CD14-positive monocyte (primary cell): Measurements from ENCODE around the gene FANCB. TPM values are rescaled to one million over a fixed set of nuclear protein-coding genes. Genes with fewer than 3 reads are reported as not detected.

Experiments
- DNase-seq, 3 donors: peaks; one replicate each; pipeline ENCODE4 v3.0.0-alpha.2; 2011 to 2022
- H2AFZ ChIP-seq: 2 replicates; pipeline ENCODE4 v1.6.0; 2012; ENCODE audit warnings: mild to moderate bottlenecking, low read depth, low read length, inconsistent platforms; ENCODE audit not compliant: insufficient read depth, poor library complexity, severe bottlenecking
- H3K27ac ChIP-seq, 2 donors: 1 replicate in 1 of 2; 2 replicates in 1 of 2; pipeline ENCODE4 v1.5.1; 2012 to 2013; ENCODE audit warnings: low read length in 2 of 2, control low read depth in 1 of 2, inconsistent platforms in 1 of 2, low read depth in 1 of 2, mild to moderate bottlenecking in 1 of 2
- H3K27me3 ChIP-seq, 2 donors: one replicate each; pipeline versions ENCODE4 v1.6.0 to v1.6.1; 2011 to 2013; ENCODE audit warnings: low read length in 2 of 2; ENCODE audit not compliant: control insufficient read depth in 2 of 2, insufficient read depth in 2 of 2
- H3K36me3 ChIP-seq, 2 donors: replicated peaks in 1 of 2; 1 replicate in 1 of 2; 2 replicates in 1 of 2; pipeline versions ENCODE4 v1.5.1 to v1.6.1; 2012 to 2013; ENCODE audit warnings: low read length in 2 of 2, control low read depth in 1 of 2, inconsistent platforms in 1 of 2, mild to moderate bottlenecking in 1 of 2; ENCODE audit not compliant: insufficient read depth in 2 of 2, control insufficient read depth in 1 of 2
- H3K4me1 ChIP-seq, 2 donors: 1 replicate in 1 of 2; 2 replicates in 1 of 2; pipeline versions ENCODE4 v1.5.1 to v1.6.1; 2012 to 2013; ENCODE audit warnings: low read length in 2 of 2, control low read depth in 1 of 2, inconsistent platforms in 1 of 2, mild to moderate bottlenecking in 1 of 2, moderate library complexity in 1 of 2; ENCODE audit not compliant: insufficient read depth in 2 of 2, control insufficient read depth in 1 of 2
- H3K4me2 ChIP-seq: replicated peaks from 2 replicates; pipeline ENCODE3; 2012; ENCODE audit warnings: low read length, moderate library complexity, mild to moderate bottlenecking; ENCODE audit not compliant: poor library complexity, severe bottlenecking; ENCODE audit errors: extremely low read depth
- H3K4me3 ChIP-seq, 3 experiments: fragments of 200-600 bp in 1 of 3; sonication (generic) in 1 of 3; replicated peaks in 1 of 3; 1 replicate in 2 of 3; 2 replicates in 1 of 3; pipeline ENCODE4 v1.5.1; 2011 to 2013; ENCODE audit warnings: low read length in 3 of 3, mild to moderate bottlenecking in 3 of 3, control low read depth in 2 of 3, low read depth in 2 of 3, inconsistent platforms in 1 of 3, moderate library complexity in 1 of 3
- H3K79me2 ChIP-seq: 2 replicates; pipeline ENCODE4 v1.6.0; 2012; ENCODE audit warnings: mild to moderate bottlenecking, control low read depth, inconsistent platforms, low read length, moderate library complexity; ENCODE audit not compliant: insufficient read depth
- H3K9ac ChIP-seq: 2 replicates; pipeline ENCODE4 v1.6.0; 2017; ENCODE audit warnings: low read length, mild to moderate bottlenecking; ENCODE audit not compliant: insufficient read depth, poor library complexity, severe bottlenecking
- H3K9me3 ChIP-seq, 2 donors: replicated peaks in 1 of 2; 1 replicate in 1 of 2; 2 replicates in 1 of 2; pipeline versions ENCODE4 v1.5.1 to v1.6.1; 2012 to 2013; ENCODE audit warnings: low read length in 2 of 2, control low read depth in 1 of 2; ENCODE audit not compliant: control insufficient read depth in 1 of 2, insufficient read depth in 1 of 2
- H4K20me1 ChIP-seq: 2 replicates; pipeline ENCODE4 v1.6.0; 2012; ENCODE audit warnings: mild to moderate bottlenecking, low read length, control low read depth, moderate library complexity; ENCODE audit not compliant: insufficient read depth
- H3K27ac Mint-ChIP-seq, 7 donors: one replicate each; pipeline ENCODE4 v1.8.0; 2020; ENCODE audit warnings: mild to moderate bottlenecking in 7 of 7, mixed read lengths in 7 of 7, moderate library complexity in 6 of 7, inconsistent platforms in 2 of 7
- H3K27me3 Mint-ChIP-seq, 3 donors: one replicate each; pipeline ENCODE4 v1.8.0; 2021 to 2022; ENCODE audit warnings: low read depth in 3 of 3, mild to moderate bottlenecking in 3 of 3, mixed read lengths in 3 of 3, moderate library complexity in 3 of 3, inconsistent platforms in 1 of 3
- H3K36me3 Mint-ChIP-seq, 2 donors: one replicate each; pipeline ENCODE4 v1.8.0; 2020; ENCODE audit warnings: mixed read lengths in 2 of 2, inconsistent platforms in 1 of 2, mild to moderate bottlenecking in 1 of 2
- H3K4me1 Mint-ChIP-seq: one replicate; pipeline ENCODE4 v1.8.0; 2020; ENCODE audit warnings: mild to moderate bottlenecking, mixed read lengths
- H3K4me3 Mint-ChIP-seq, 2 donors: one replicate each; pipeline ENCODE4 v1.8.0; 2020; ENCODE audit warnings: mild to moderate bottlenecking in 2 of 2, mixed read lengths in 2 of 2, moderate library complexity in 1 of 2
- H3K9me3 Mint-ChIP-seq, 7 donors: one replicate each; pipeline ENCODE4 v1.8.0; 2020 to 2022; ENCODE audit warnings: mixed read lengths in 7 of 7, mild to moderate bottlenecking in 6 of 7, moderate library complexity in 6 of 7, inconsistent platforms in 2 of 7
- WGBS: methylation state at CpG from one replicate; pipeline ENCODE4 v1.1.5; 2013; ENCODE audit warnings: missing lambda C conversion rate; ENCODE audit not compliant: insufficient coverage; 5-methylcytosine and 5-hydroxymethylcytosine counted together
- intact Hi-C, 2 donors: fragments of 100-400 bp; cut with micrococcal nuclease; formaldehyde crosslinking; loops; one replicate each; pipeline versions ENCODE4 v1.15.0 to v1.15.1; 2023
- polyA plus RNA-seq, 3 donors: library from polyadenylated mRNA; depleted of rRNA in 1 of 3; unstranded in 2 of 3; stranded (reverse) in 1 of 3; fragments of 300-500 nt in 2 of 3; fragments of >200 nt in 1 of 3; fragmentation: Illumina TruSeq in 2 of 3; gene quantifications; 1 replicate in 2 of 3; 2 replicates in 1 of 3; pipeline ENCODE4 v1.2.3, GENCODE V29; 2012 to 2021
- TF ChIP-seq, protein P1 (sequence below): fragments of 200-600 bp; IDR thresholded peaks from one replicate; pipeline ENCODE4 v1.8.0; 2022; ENCODE audit warnings: antibody characterized with exemption, mild to moderate bottlenecking

The FANCB gene
- polyA plus RNA-seq, 3 donors: 0.85 to 4.2 (median 2.6) TPM

DNA sequence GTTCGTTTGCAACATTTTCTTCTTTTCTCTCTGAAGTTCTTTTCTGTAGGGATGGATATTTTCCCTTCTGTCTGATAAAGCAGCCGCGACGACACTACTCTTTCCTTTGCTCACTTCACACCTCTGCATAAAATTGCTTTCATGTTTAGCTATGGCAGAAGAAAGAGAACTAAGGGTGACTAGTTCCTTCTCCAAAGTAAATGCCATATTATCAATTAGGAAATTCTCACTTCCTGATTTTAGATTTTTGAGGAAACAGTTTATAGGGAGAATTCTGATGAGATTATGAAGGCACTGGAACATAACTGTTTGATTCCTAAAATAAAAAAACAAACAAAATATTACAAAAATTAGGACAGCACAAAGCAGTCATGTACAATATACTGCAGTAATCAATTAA is 29.2 kb downstream of the FANCB start:
- Histone ChIP-seq H2AFZ (no peak overlapping the region), H3K36me3 (no peaks in the 10 kb centered on the region), H3K4me2 (no peak overlapping the region), H3K27me3 (no peaks in the 10 kb centered on the region), H3K9me3 (no peaks in the 10 kb centered on the region), H3K79me2 (no peaks in the 10 kb centered on the region), H3K9ac (no peak overlapping the region), H3K4me3 (no peak overlapping the region), H3K27ac (no peak overlapping the region), H3K4me1 (peaks cover 27 to 36% of the 10 kb centered on the region in 2 donors), H4K20me1 (no peaks in the 10 kb centered on the region)
- intact Hi-C loops: no loop called here
- peaks cover 40% of the 10 kb centered on the region for H3K4me1 Mint-ChIP-seq
- TF ChIP-seq, protein P1, sequence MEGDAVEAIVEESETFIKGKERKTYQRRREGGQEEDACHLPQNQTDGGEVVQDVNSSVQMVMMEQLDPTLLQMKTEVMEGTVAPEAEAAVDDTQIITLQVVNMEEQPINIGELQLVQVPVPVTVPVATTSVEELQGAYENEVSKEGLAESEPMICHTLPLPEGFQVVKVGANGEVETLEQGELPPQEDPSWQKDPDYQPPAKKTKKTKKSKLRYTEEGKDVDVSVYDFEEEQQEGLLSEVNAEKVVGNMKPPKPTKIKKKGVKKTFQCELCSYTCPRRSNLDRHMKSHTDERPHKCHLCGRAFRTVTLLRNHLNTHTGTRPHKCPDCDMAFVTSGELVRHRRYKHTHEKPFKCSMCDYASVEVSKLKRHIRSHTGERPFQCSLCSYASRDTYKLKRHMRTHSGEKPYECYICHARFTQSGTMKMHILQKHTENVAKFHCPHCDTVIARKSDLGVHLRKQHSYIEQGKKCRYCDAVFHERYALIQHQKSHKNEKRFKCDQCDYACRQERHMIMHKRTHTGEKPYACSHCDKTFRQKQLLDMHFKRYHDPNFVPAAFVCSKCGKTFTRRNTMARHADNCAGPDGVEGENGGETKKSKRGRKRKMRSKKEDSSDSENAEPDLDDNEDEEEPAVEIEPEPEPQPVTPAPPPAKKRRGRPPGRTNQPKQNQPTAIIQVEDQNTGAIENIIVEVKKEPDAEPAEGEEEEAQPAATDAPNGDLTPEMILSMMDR: no peak
- DNase-seq: peak in 2 of 3 donors; percentile 33 to 35
- WGBS: no CpG with 5 or more reads among the region's 4 CpGs
- peaks cover 0 to under 1% of the 10 kb centered on the region in 2 donors for H3K36me3 Mint-ChIP-seq
- H3K27me3 Mint-ChIP-seq: no peaks in the 10 kb centered on the region
- no peaks in the 10 kb centered on the region for H3K9me3 Mint-ChIP-seq
- H3K4me3 Mint-ChIP-seq: peak overlapping the region in 1 of 2 donors; percentile 57
- H3K27ac Mint-ChIP-seq: peak overlapping the region in 6 of 7 donors; percentile 31 to 81 (median 50)

DNA sequence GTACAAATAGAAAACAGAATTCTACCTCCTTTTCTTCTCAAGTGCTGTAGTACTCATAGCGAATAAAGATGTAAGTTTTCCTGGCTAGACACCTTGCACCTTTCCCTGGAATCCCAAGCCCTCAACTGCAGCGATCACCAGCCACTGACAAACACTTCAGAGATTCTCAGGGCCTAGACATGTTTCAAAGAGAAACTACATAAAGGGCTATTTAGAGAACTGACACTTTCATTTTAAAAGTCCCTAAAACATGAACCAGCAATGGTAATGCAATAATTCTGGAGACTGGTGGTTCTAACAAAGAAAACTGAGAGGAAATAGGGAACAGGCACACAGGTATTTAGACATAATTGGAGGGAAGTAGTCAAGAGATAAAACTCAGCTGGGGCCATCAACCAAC is 35.7 kb downstream of the FANCB start:
- H3K9me3 ChIP-seq: no peaks in the 10 kb centered on the region
- peaks cover 6 to 12% of the 10 kb centered on the region in 2 donors for H3K4me1 ChIP-seq
- no peak for DNase-seq
- H3K36me3 Mint-ChIP-seq: peaks cover 4 to 9% of the 10 kb centered on the region in 2 donors
- H3K79me2 ChIP-seq: no peaks in the 10 kb centered on the region
- peaks cover 18% of the 10 kb centered on the region for H3K4me1 Mint-ChIP-seq
- WGBS: no CpG with 5 or more reads among the region's 2 CpGs
- H3K27ac Mint-ChIP-seq: peak overlapping the region in 1 of 7 donors; percentile 12
- H3K4me3 Mint-ChIP-seq: no peak overlapping the region
- H3K4me2 ChIP-seq: no peak overlapping the region
- H3K27me3 Mint-ChIP-seq: peaks cover 0 to under 1% (median under 1%) of the 10 kb centered on the region in 3 donors
- TF ChIP-seq, protein P1: no peak
- H2AFZ ChIP-seq: no peak overlapping the region
- H3K4me3 ChIP-seq: no peak overlapping the region
- no peaks in the 10 kb centered on the region for H4K20me1 ChIP-seq
- intact Hi-C loops: no loop called here
- H3K27me3 ChIP-seq: no peaks in the 10 kb centered on the region
- peaks cover 0 to 2% (median 0%) of the 10 kb centered on the region in 7 donors for H3K9me3 Mint-ChIP-seq
- H3K9ac ChIP-seq: no peak overlapping the region
- no peaks in the 10 kb centered on the region for H3K36me3 ChIP-seq
- no peak overlapping the region for H3K27ac ChIP-seq
